ENCODE measurements around the gene GAD2.

DNA sequence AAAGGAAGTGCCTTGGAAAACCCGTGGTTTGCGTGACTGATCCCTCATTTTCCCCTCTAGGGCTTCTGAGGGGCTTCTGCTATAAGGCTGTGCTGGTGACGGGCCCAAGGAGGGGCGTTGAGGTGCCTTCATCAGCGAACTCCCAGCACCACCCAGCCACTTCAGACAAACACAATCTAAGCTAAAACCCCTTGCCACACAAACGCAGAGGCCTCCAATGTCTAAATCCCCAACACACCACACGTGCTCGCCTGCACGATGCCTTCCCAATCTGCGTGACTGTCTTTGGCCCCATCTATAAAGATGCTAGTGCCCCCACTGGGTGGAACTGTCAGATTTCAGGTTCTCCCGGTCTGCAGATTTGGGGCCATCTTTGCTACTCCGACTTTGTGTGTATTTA, 4.1 kb upstream of the GAD2 start:
- TF ChIP-seq, protein P1, sequence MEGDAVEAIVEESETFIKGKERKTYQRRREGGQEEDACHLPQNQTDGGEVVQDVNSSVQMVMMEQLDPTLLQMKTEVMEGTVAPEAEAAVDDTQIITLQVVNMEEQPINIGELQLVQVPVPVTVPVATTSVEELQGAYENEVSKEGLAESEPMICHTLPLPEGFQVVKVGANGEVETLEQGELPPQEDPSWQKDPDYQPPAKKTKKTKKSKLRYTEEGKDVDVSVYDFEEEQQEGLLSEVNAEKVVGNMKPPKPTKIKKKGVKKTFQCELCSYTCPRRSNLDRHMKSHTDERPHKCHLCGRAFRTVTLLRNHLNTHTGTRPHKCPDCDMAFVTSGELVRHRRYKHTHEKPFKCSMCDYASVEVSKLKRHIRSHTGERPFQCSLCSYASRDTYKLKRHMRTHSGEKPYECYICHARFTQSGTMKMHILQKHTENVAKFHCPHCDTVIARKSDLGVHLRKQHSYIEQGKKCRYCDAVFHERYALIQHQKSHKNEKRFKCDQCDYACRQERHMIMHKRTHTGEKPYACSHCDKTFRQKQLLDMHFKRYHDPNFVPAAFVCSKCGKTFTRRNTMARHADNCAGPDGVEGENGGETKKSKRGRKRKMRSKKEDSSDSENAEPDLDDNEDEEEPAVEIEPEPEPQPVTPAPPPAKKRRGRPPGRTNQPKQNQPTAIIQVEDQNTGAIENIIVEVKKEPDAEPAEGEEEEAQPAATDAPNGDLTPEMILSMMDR (IDR thresholded peaks at IDR 0.05; ENCODE audit: low read depth, low read length): no peak
- TF ChIP-seq EZH2phosphoT487 (IDR thresholded peaks at IDR 0.05; ENCODE audit: low read depth): no peak
